A549 (cell line): ENCODE results near the gene ZFYVE28. TPM values are rescaled to one million over a fixed set of nuclear protein-coding genes. Genes with fewer than 3 reads are reported as not detected.

Experiments used
- ATAC-seq, 2 experiments: fragments of 200-7000 bp in 1 of 2; fragments of >200 bp in 1 of 2; cut with Nextera tagmentation in 1 of 2; cut with Tn5 transposase in 1 of 2; 3 replicates each; pipeline versions ENCODE4 v1.8.0 to v1.9.1; 2018 to 2020; ENCODE audit warnings: mild to moderate bottlenecking in 1 of 2, moderate library complexity in 1 of 2
- CTCF ChIA-PET: fragments of 300-600 bp; sonication (Branson Sonifier 250); formaldehyde crosslinking; extraction: SDS; loops from one replicate; lab custom pipeline; 2021; ENCODE audit warnings: antibody characterized with exemption, inconsistent platforms; lab: Yijun Ruan, JAX
- POLR2A ChIA-PET: fragments of 350-600 bp; formaldehyde crosslinking; extraction: SDS; loops from one replicate; lab custom pipeline; 2021; ENCODE audit warnings: antibody characterized with exemption, inconsistent platforms; lab: Yijun Ruan, JAX
- DNase-seq, 2 experiments: peaks; one replicate each; pipeline versions ENCODE4 v3.0.0 to v3.0.0-alpha.2; 2011 to 2016; ENCODE audit warnings: low read depth in 1 of 2, low spot score in 1 of 2
- FAIRE-seq: peaks from 2 replicates; lab custom pipeline; 2011; peaks lifted over from hg19 to GRCh38; lab: Jason Lieb, UNC
- H3K27ac ChIP-seq, 2 experiments: fragments of >200 bp; sonication (Bioruptor Twin); formaldehyde crosslinking; 3 replicates each; pipeline ENCODE4 v1.5.1; 2016 to 2017
- H3K4me1 ChIP-seq: fragments of >200 bp; sonication (Bioruptor Twin); formaldehyde crosslinking; 3 replicates; pipeline ENCODE4 v1.6.1; 2016
- H3K4me2 ChIP-seq: fragments of >200 bp; sonication (Bioruptor Twin); formaldehyde crosslinking; 3 replicates; pipeline ENCODE4 v1.6.1; 2016
- H3K4me3 ChIP-seq: fragments of >200 bp; sonication (Bioruptor Twin); formaldehyde crosslinking; 3 replicates; pipeline ENCODE4 v1.5.1; 2016
- H3K9me3 ChIP-seq: fragments of >200 bp; sonication (Bioruptor Twin); formaldehyde crosslinking; 3 replicates; pipeline ENCODE4 v1.6.1; 2016
- BCL3 ChIP-seq: fragments of >200 bp; sonication (Bioruptor Twin); formaldehyde crosslinking; IDR thresholded peaks from 3 replicates; pipeline ENCODE4 v1.6.1; 2016
- BHLHE40 ChIP-seq: IDR thresholded peaks from 2 replicates; pipeline ENCODE4 v1.6.1; 2012; ENCODE audit warnings: low read depth, low read length, inconsistent platforms
- CBX8 ChIP-seq: fragments of 200-600 bp; sonication (generic); IDR thresholded peaks from 2 replicates; pipeline ENCODE4 v1.6.1; 2016
- CHD4 ChIP-seq: fragments of 200-600 bp; sonication (generic); IDR thresholded peaks from 2 replicates; pipeline ENCODE4 v1.6.1; 2016; ENCODE audit warnings: antibody characterized with exemption, mild to moderate bottlenecking, borderline replicate concordance
- E2F6 ChIP-seq: IDR thresholded peaks from 2 replicates; pipeline ENCODE4 v1.6.1; 2012; ENCODE audit warnings: low read depth, borderline replicate concordance
- EHMT2 ChIP-seq: fragments of 200-600 bp; sonication (generic); IDR thresholded peaks from 2 replicates; pipeline ENCODE4 v1.6.1; 2016; ENCODE audit warnings: antibody characterized with exemption, low read depth, mild to moderate bottlenecking, moderate library complexity
- EP300 ChIP-seq, 2 experiments: fragments of >200 bp; sonication (Bioruptor Twin); formaldehyde crosslinking; IDR thresholded peaks; 2 replicates in 1 of 2; 3 replicates in 1 of 2; pipeline ENCODE4 v1.6.1; 2016 to 2017
- ESRRA ChIP-seq: fragments of 150-350 bp; IDR thresholded peaks from 2 replicates; pipeline ENCODE4 v1.6.1; 2014; ENCODE audit warnings: mild to moderate bottlenecking, low read length, borderline replicate concordance
- GATA3 ChIP-seq: IDR thresholded peaks from 2 replicates; pipeline ENCODE4 v1.6.1; 2012; ENCODE audit warnings: borderline replicate concordance
- HDAC2 ChIP-seq: fragments of 200-600 bp; sonication (generic); IDR thresholded peaks from 2 replicates; pipeline ENCODE4 v1.6.1; 2016
- HOXA7 ChIP-seq: fragments of 250-450 bp; sonication (Bioruptor Pico); IDR thresholded peaks from 2 replicates; pipeline ENCODE4 v1.5.0; 2020; ENCODE audit warnings: mild to moderate bottlenecking, moderate library complexity
- HOXB5 ChIP-seq: fragments of 250-450 bp; sonication (Bioruptor Pico); IDR thresholded peaks from 2 replicates; pipeline ENCODE4 v1.5.0; 2020; ENCODE audit warnings: mild to moderate bottlenecking, moderate library complexity
- KDM1A ChIP-seq: fragments of 200-600 bp; sonication (generic); IDR thresholded peaks from 2 replicates; pipeline ENCODE4 v1.6.1; 2016; ENCODE audit warnings: low read depth, mild to moderate bottlenecking
- MAFK ChIP-seq: fragments of 450-650 bp; IDR thresholded peaks from 2 replicates; pipeline ENCODE4 v1.6.1; 2014; ENCODE audit not compliant: partially characterized antibody
- MAZ ChIP-seq: fragments of 150-350 bp; IDR thresholded peaks from 2 replicates; pipeline ENCODE4 v1.6.1; 2014; ENCODE audit warnings: antibody characterized with exemption, low read depth, low read length, borderline replicate concordance
- MYC ChIP-seq: IDR thresholded peaks from 2 replicates; pipeline ENCODE4 v1.6.1; 2012; ENCODE audit warnings: mild to moderate bottlenecking, inconsistent platforms, low read length, improper control_type of control experiment, borderline replicate concordance
- NPAS2 ChIP-seq: fragments of 250-450 bp; sonication (Bioruptor Pico); IDR thresholded peaks from 2 replicates; pipeline ENCODE4 v1.8.0; 2022; ENCODE audit warnings: mild to moderate bottlenecking, moderate library complexity, borderline replicate concordance
- PHF8 ChIP-seq: fragments of 200-600 bp; sonication (generic); IDR thresholded peaks from 2 replicates; pipeline ENCODE4 v1.6.1; 2016; ENCODE audit warnings: low read depth, mild to moderate bottlenecking, antibody characterized with exemption, moderate library complexity, borderline replicate concordance
- POLR2AphosphoS2 ChIP-seq: conservative IDR thresholded peaks from 2 replicates; pipeline ENCODE4 v1.6.1; 2012; ENCODE audit warnings: low read length, improper control_type of control experiment, inconsistent platforms
- RAD21 ChIP-seq, 2 experiments: fragments of >200 bp in 1 of 2; sonication (Bioruptor Twin) in 1 of 2; formaldehyde crosslinking in 1 of 2; IDR thresholded peaks in 1 of 2; conservative IDR thresholded peaks in 1 of 2; 2 replicates in 1 of 2; 3 replicates in 1 of 2; pipeline ENCODE4 v1.6.1; 2012 to 2018; ENCODE audit warnings: inconsistent platforms in 1 of 2
- RCOR1 ChIP-seq: fragments of 150-350 bp; IDR thresholded peaks from 2 replicates; pipeline ENCODE4 v1.6.1; 2014; ENCODE audit warnings: antibody characterized with exemption, low read length, low read depth
- ZFP36 ChIP-seq: fragments of 450-650 bp; IDR thresholded peaks from 2 replicates; pipeline ENCODE4 v1.6.1; 2014; ENCODE audit warnings: borderline replicate concordance; ENCODE audit not compliant: partially characterized antibody
- ZNF302 ChIP-seq: fragments of 250-450 bp; sonication (Bioruptor Pico); IDR thresholded peaks from 2 replicates; pipeline ENCODE4 v1.9.0; 2021; ENCODE audit warnings: inconsistent platforms, mild to moderate bottlenecking, moderate library complexity
- ZSCAN20 ChIP-seq: fragments of 250-450 bp; sonication (Bioruptor Pico); IDR thresholded peaks from 2 replicates; pipeline ENCODE4 v1.8.0; 2022; ENCODE audit warnings: mild to moderate bottlenecking, moderate library complexity
- WGBS: methylation state at CpG from one replicate; pipeline ENCODE4 v1.1.6; 2017; ENCODE audit errors: missing lambda C conversion rate; 5-methylcytosine and 5-hydroxymethylcytosine counted together
- polyA plus RNA-seq, 4 experiments: library from polyadenylated mRNA; depleted of rRNA in 3 of 4; stranded (reverse); fragments of >200 nt; fragmentation: RNase III in 1 of 4; extraction: RNeasy Plus Mini Kit Qiagen cat#74134 plus additional on column Dnase treatment in 1 of 4; gene quantifications; 2 replicates in 3 of 4; 3 replicates in 1 of 4; pipeline ENCODE4 v1.2.3, GENCODE V29; 2011 to 2017
- TF ChIP-seq, protein P1 (sequence below): fragments of 450-650 bp; IDR thresholded peaks from 2 replicates; pipeline ENCODE4 v1.6.1; 2014; ENCODE audit warnings: antibody characterized with exemption
- TF ChIP-seq, protein P2 (sequence below): fragments of >200 bp; sonication (Bioruptor Twin); formaldehyde crosslinking; IDR thresholded peaks from 2 replicates; pipeline ENCODE4 v1.6.1; 2016
- TF ChIP-seq, protein P3 (sequence below): fragments of 200-600 bp; sonication (generic); IDR thresholded peaks from 2 replicates; pipeline ENCODE4 v1.6.1; 2016; ENCODE audit warnings: antibody characterized with exemption, mild to moderate bottlenecking, moderate library complexity

Gene ZFYVE28
- polyA plus RNA-seq, 2 of the 4 experiments (the other 2 are of a cell fraction) = 2.1 to 2.3 TPM

DNA sequence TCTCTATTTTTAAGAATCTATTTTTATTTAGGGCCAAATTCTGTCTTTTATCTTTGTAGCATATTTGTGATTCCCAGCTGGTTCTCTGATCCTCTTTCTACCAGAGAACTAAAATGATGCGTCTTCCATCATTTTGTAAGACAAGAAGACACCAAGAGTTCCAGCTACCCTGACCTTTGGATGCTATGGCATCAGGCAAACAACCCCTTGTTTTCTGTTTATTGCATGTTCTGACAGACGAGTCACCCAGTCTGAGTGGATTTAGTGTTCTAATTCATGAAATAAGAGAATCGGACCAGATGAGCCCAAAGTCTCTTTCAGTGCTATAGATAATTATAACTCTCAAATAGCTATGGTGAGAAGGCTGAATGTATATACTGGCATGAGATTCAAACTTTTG lies 69.7 kb downstream of the ZFYVE28 start:
- FAIRE-seq (no peak), ATAC-seq (no peak), DNase-seq (no peak)
- no peak overlapping the region for H3K27ac ChIP-seq
- no peak overlapping the region for H3K4me2 ChIP-seq
- no peaks in the 10 kb centered on the region for H3K4me1 ChIP-seq
- TF ChIP-seq HOXB5 (CRISPR knock-in tag) (no peak), ZNF302 (CRISPR knock-in tag) (no peak), POLR2AphosphoS2 (no peak), ZFP36 (no peak), RCOR1 (no peak), HOXA7 (CRISPR knock-in tag) (no peak), GATA3 (no peak), KDM1A (no peak), PHF8 (no peak), MYC (no peak), HDAC2 (no peak)
- no peak overlapping the region for H3K4me3 ChIP-seq
- ChIA-PET CTCF (interaction anchor here (1.2 kb wide), 1 partner anchor 12 kb away, joined by 3 read pairs; no protein-coding TSS in a partner anchor), POLR2A (no interaction called here)
- WGBS = 85% methylated on average over 3 of the region's 3 CpGs
- no peaks in the 10 kb centered on the region for H3K9me3 ChIP-seq

GRCh38 chr4:2347190-2347589 lies 71.3 kb downstream of the ZFYVE28 start:
- ChIA-PET POLR2A (no interaction called here), CTCF (no interaction called here)
- no peak for FAIRE-seq
- WGBS = 80% methylated on average over 4 of the region's 4 CpGs
- no peak for ATAC-seq
- H3K4me1 ChIP-seq = no peaks in the 10 kb centered on the region
- no peak for DNase-seq
- no peak overlapping the region for H3K4me3 ChIP-seq
- no peak for TF ChIP-seq MAZ
- TF ChIP-seq RAD21 (conservative IDR thresholded peaks at IDR 0.05 in 1 of 2, IDR thresholded peaks at IDR 0.05 in 1 of 2) = no peak
- TF ChIP-seq, protein P1, sequence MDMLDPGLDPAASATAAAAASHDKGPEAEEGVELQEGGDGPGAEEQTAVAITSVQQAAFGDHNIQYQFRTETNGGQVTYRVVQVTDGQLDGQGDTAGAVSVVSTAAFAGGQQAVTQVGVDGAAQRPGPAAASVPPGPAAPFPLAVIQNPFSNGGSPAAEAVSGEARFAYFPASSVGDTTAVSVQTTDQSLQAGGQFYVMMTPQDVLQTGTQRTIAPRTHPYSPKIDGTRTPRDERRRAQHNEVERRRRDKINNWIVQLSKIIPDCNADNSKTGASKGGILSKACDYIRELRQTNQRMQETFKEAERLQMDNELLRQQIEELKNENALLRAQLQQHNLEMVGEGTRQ = no peak
- no peak for TF ChIP-seq BHLHE40
- no peak for TF ChIP-seq ESRRA
- no peak for TF ChIP-seq PHF8
- TF ChIP-seq, protein P2, sequence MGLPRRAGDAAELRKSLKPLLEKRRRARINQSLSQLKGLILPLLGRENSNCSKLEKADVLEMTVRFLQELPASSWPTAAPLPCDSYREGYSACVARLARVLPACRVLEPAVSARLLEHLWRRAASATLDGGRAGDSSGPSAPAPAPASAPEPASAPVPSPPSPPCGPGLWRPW = no peak
- TF ChIP-seq BCL3 = no peak
- no peak for TF ChIP-seq MAFK
- TF ChIP-seq POLR2AphosphoS2 = no peak
- no peak for TF ChIP-seq ZFP36
- no peak for TF ChIP-seq E2F6
- no peak for TF ChIP-seq NPAS2 (CRISPR knock-in tag)
- TF ChIP-seq EHMT2 = no peak
- TF ChIP-seq ZSCAN20 = no peak
- TF ChIP-seq EP300 (IDR thresholded peaks at IDR 0.05) = no peak
- TF ChIP-seq, protein P3, sequence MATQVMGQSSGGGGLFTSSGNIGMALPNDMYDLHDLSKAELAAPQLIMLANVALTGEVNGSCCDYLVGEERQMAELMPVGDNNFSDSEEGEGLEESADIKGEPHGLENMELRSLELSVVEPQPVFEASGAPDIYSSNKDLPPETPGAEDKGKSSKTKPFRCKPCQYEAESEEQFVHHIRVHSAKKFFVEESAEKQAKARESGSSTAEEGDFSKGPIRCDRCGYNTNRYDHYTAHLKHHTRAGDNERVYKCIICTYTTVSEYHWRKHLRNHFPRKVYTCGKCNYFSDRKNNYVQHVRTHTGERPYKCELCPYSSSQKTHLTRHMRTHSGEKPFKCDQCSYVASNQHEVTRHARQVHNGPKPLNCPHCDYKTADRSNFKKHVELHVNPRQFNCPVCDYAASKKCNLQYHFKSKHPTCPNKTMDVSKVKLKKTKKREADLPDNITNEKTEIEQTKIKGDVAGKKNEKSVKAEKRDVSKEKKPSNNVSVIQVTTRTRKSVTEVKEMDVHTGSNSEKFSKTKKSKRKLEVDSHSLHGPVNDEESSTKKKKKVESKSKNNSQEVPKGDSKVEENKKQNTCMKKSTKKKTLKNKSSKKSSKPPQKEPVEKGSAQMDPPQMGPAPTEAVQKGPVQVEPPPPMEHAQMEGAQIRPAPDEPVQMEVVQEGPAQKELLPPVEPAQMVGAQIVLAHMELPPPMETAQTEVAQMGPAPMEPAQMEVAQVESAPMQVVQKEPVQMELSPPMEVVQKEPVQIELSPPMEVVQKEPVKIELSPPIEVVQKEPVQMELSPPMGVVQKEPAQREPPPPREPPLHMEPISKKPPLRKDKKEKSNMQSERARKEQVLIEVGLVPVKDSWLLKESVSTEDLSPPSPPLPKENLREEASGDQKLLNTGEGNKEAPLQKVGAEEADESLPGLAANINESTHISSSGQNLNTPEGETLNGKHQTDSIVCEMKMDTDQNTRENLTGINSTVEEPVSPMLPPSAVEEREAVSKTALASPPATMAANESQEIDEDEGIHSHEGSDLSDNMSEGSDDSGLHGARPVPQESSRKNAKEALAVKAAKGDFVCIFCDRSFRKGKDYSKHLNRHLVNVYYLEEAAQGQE = no peak
- TF ChIP-seq CBX8 = no peak
- TF ChIP-seq CHD4 = no peak
- no peaks in the 10 kb centered on the region for H3K9me3 ChIP-seq
- no peak overlapping the region for H3K4me2 ChIP-seq
- H3K27ac ChIP-seq = no peak overlapping the region
